GM13976 (cell line): ENCODE measurements around the gene IRAK1.
A peak's percentile ranks its signal among the peaks of the same experiment; 100 is the strongest.

Source experiments
- DNase-seq: peaks from one replicate; pipeline ENCODE4 v3.0.0; 2012; ENCODE audit warnings: low spot score
- in situ Hi-C: fragments of 300-500 bp; cut with MboI; formaldehyde crosslinking; loops from one replicate; pipeline ENCODE4 v1.12.0; 2022; ENCODE audit warnings: low sequenced_read_pairs, mixed read lengths, inconsistent platforms; ENCODE audit not compliant: unreplicated experiment
- TF ChIP-seq, protein P1 (sequence below): IDR thresholded peaks from 2 replicates; pipeline ENCODE4 v1.5.1; 2012; ENCODE audit warnings: borderline replicate concordance, mild to moderate bottlenecking; ENCODE audit not compliant: insufficient read depth; ENCODE audit errors: extremely low read depth, missing control alignments, control extremely low read depth

IRAK1 gene

DNA sequence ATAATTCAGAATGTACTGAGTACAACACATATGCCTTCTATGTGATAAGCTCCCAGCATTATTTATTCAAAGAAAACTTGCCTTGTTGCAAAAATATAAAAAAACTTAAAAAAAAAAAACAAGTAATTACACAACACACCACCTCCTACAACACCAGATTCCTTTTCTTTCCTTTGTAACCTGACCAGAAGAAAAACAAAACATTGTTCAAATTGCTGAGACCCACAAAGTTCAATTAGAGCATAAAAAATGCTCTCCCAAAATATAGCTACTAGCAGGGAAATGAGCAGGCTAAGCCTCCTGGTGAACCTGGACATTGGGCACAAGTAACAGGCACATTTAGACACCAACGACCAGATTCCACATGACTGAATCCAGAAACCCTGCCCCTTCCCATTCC is 39.5 kb upstream of the IRAK1 start:
- TF ChIP-seq, protein P1, sequence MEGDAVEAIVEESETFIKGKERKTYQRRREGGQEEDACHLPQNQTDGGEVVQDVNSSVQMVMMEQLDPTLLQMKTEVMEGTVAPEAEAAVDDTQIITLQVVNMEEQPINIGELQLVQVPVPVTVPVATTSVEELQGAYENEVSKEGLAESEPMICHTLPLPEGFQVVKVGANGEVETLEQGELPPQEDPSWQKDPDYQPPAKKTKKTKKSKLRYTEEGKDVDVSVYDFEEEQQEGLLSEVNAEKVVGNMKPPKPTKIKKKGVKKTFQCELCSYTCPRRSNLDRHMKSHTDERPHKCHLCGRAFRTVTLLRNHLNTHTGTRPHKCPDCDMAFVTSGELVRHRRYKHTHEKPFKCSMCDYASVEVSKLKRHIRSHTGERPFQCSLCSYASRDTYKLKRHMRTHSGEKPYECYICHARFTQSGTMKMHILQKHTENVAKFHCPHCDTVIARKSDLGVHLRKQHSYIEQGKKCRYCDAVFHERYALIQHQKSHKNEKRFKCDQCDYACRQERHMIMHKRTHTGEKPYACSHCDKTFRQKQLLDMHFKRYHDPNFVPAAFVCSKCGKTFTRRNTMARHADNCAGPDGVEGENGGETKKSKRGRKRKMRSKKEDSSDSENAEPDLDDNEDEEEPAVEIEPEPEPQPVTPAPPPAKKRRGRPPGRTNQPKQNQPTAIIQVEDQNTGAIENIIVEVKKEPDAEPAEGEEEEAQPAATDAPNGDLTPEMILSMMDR: no peak
- DNase-seq: no peak
- in situ Hi-C loops: no loop called here

DNA sequence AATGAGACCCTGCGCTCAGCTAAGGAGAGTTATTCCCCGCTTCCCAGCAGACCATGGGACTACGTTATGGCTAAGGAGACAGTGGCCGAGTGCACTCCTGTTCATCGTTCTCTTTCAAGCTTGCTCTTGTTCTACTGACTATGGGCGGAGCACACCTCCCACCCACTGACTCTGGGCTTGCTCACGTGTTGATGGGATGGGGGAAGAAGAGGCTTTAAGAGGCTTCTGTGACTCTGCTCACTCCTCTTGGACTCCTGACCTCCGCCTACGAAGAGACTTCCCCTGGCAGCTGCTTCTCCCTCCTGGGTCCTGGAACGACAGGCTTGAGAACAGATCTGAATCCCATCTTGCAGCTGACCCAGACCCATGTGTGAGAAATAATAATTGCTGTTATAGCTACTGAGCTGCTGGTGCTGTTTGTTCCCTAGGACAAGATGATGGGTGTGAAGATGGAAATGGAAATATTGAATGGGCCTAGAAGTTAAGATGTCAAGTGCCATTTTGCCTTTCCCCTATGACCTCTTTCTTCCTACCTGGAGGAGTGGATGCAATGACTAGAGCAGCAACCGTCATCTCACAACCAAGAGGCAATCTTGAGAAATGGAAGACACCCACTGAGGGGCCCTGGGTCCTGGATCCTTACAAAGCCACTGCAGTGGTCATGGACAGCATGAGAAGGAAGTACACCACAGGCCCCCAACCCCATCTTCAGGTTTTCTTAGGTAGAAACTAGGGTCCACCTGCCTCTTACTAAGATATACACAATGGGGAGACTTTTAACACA is 38.7 kb upstream of the IRAK1 start:
- in situ Hi-C loops: no loop called here
- TF ChIP-seq, protein P1: no peak

DNA sequence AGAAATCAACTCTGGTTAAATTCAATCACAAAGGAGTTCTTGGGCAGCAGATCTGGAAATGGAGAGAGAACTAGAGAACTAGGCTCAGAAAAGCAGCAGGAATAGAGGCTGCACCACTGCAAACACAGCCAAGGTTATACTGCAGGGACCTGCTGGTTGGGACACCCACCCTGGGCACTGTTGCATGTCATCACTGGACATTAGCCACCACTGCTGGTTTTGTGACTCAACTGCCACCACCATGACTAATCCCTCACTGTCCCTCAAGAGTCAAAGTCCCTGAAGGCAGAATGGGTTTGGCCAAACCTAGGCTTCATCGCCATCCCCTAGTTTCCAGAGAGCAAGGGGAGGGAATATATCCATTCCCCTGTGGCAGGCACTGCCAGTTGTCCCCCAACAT is 38.1 kb upstream of the IRAK1 start:
- in situ Hi-C loops: no loop called here
- TF ChIP-seq, protein P1: no peak
- no peak for DNase-seq

More for the DNA sequence above, 38.7 kb upstream of the IRAK1 start:
- no peak for DNase-seq

DNA sequence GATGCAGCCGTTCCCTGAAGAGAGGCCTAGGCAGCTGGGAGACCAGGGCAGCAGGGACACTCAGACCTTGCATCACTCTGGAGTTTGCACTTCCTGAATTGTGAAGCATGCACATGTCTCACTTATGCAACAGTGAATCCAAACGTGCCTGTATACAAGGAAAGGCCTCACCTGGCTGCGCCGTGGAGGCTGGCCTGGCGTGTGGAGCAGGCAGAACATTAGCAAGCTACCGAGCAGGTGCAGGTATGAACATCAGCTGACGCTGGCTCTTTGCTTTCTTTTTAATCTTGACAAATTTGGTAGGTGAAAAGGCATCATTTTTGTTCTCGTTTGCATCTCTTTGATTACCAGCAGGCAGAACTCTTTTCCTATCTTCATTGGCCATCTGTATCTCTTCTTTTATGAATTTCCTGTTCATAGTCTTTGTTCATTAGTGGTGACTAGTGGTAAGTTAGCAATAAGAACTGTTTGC is 37.1 kb upstream of the IRAK1 start:
- TF ChIP-seq, protein P1: no peak
- no peak for DNase-seq
- in situ Hi-C loops: no loop called here

DNA sequence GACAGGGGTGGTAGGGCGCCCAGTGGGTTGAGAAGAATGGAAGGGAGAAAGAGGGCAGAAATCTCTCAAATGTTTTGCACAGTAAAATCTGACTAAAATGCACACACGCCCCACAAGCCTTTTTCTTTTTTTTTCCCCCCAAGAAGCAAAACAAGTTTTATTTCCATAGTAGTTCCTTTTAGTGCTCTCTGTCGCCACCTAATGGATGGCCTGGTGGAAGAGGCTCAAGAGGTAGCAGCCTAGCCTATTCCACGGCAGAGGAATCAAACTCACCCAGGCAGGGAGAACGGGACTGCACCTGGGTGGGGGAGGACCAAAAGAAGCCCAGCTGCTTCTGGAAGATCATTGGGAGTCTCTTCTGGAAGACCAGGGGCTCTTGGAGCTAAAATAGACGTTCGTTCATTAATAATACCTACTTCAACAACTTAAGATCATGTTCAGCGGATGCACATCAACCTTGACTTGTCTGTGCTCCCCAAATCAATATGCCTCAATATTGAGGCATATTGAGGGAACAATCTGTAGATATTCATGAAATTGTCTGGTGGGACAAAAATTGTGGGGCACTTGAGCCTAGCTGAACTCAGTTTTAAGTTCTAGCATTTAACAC is 31.6 kb upstream of the IRAK1 start:
- in situ Hi-C loops: no loop called here
- TF ChIP-seq, protein P1: peak; percentile 77
- DNase-seq: peak; percentile 73

DNA sequence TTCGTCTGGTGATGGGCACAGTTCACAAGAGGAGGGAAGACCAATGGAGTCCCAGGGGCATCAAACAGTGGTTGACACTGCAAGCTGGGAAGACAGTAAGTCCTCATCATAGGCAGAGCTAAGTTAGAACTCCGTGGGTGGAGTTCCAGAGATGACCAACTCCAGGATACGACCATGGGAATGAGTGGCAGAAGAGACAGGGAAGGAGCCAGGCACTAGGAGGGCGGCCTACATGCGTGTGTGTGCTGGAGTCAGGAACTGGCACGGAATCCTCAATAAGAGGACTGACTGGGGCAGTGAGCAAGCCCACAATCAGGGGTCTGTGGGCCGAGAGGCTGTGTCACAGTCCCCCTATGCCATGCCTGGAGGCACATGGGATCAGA is 30.4 kb upstream of the IRAK1 start:
- TF ChIP-seq, protein P1: no peak
- no peak for DNase-seq
- in situ Hi-C loops: no loop called here
